HEK293 (cell line): ENCODE results near the gene UBE2E1.

Experiments
- CTCF ChIA-PET: fragments of 350-600 bp; formaldehyde crosslinking; extraction: SDS; loops from one replicate; lab custom pipeline; 2021; ENCODE audit warnings: antibody characterized with exemption; lab: Yijun Ruan, JAX
- POLR2A ChIA-PET: fragments of 300-600 bp; formaldehyde crosslinking; extraction: SDS; loops from one replicate; lab custom pipeline; 2020; ENCODE audit warnings: antibody characterized with exemption, inconsistent platforms; lab: Yijun Ruan, JAX
- H3K27ac ChIP-seq: fragments of 200-500 bp; sonication (Bioruptor generic); 2 replicates; pipeline ENCODE4 v1.5.1; 2014; ENCODE audit warnings: low read depth, low read length, control low read depth, inconsistent platforms; ENCODE audit errors: extremely low read depth
- H3K36me3 ChIP-seq, 2 experiments: fragments of 200-500 bp in 1 of 2; sonication (Bioruptor generic) in 1 of 2; 1 replicate in 1 of 2; 2 replicates in 1 of 2; pipeline ENCODE4 v1.5.1; 2014 to 2017; ENCODE audit warnings: inconsistent platforms in 2 of 2, low read length in 2 of 2; ENCODE audit not compliant: control insufficient read depth in 2 of 2, insufficient read depth in 1 of 2
- H3K4me1 ChIP-seq: fragments of 200-500 bp; sonication (Bioruptor generic); 2 replicates; pipeline ENCODE4 v1.5.1; 2014; ENCODE audit warnings: mild to moderate bottlenecking, low read length, inconsistent platforms; ENCODE audit not compliant: control insufficient read depth, insufficient read depth
- H3K4me3 ChIP-seq: 2 replicates; pipeline ENCODE4 v1.5.1; 2011; ENCODE audit warnings: low read depth, mild to moderate bottlenecking, control low read depth, low read length, moderate library complexity
- H3K9me3 ChIP-seq: fragments of 200-500 bp; sonication (Bioruptor generic); 2 replicates; pipeline ENCODE4 v1.5.1; 2014; ENCODE audit warnings: low read depth, low read length, inconsistent platforms; ENCODE audit not compliant: control insufficient read depth, insufficient read depth
- GFI1B ChIP-seq: fragments of 450-650 bp; formaldehyde crosslinking; IDR thresholded peaks from 2 replicates; pipeline ENCODE4 v1.5.1; 2016; ENCODE audit warnings: missing biosample characterization, missing genetic modification characterization
- KLF10 ChIP-seq: fragments of 450-650 bp; IDR thresholded peaks from 2 replicates; pipeline ENCODE4 v1.5.1; 2018; ENCODE audit warnings: missing biosample characterization, mild to moderate bottlenecking, missing genetic modification characterization
- KLF17 ChIP-seq: fragments of 450-650 bp; formaldehyde crosslinking; IDR thresholded peaks from 2 replicates; pipeline ENCODE4 v1.5.1; 2016; ENCODE audit warnings: missing biosample characterization, missing genetic modification characterization
- OSR2 ChIP-seq: fragments of 450-650 bp; formaldehyde crosslinking; IDR thresholded peaks from 2 replicates; pipeline ENCODE4 v1.5.1; 2016; ENCODE audit warnings: missing biosample characterization, missing genetic modification characterization
- PBX3 ChIP-seq: sonication (generic); formaldehyde crosslinking; IDR thresholded peaks from 2 replicates; pipeline ENCODE4 v1.8.1; 2022; ENCODE audit warnings: mild to moderate bottlenecking, moderate library complexity, missing genetic modification reagents
- SCRT1 ChIP-seq: fragments of 450-650 bp; formaldehyde crosslinking; IDR thresholded peaks from 2 replicates; pipeline ENCODE4 v1.5.1; 2016; ENCODE audit warnings: missing biosample characterization, missing genetic modification characterization, borderline replicate concordance
- SP7 ChIP-seq: fragments of 450-650 bp; formaldehyde crosslinking; IDR thresholded peaks from 2 replicates; pipeline ENCODE4 v1.5.1; 2016; ENCODE audit warnings: missing biosample characterization, missing genetic modification characterization
- ZBTB17 ChIP-seq: fragments of 450-650 bp; formaldehyde crosslinking; IDR thresholded peaks from 2 replicates; pipeline ENCODE4 v1.5.1; 2016; ENCODE audit warnings: missing biosample characterization, missing genetic modification characterization
- ZBTB20 ChIP-seq: fragments of 450-650 bp; formaldehyde crosslinking; IDR thresholded peaks from 2 replicates; pipeline ENCODE4 v1.5.1; 2016; ENCODE audit warnings: missing biosample characterization, missing genetic modification characterization
- ZBTB6 ChIP-seq: fragments of 450-650 bp; formaldehyde crosslinking; IDR thresholded peaks from 2 replicates; pipeline ENCODE4 v1.5.1; 2017; ENCODE audit warnings: missing biosample characterization, missing genetic modification characterization
- ZFP3 ChIP-seq: fragments of 450-650 bp; formaldehyde crosslinking; IDR thresholded peaks from 2 replicates; pipeline ENCODE4 v1.5.1; 2016; ENCODE audit warnings: low read depth, missing biosample characterization, missing genetic modification characterization
- ZNF112 ChIP-seq: fragments of 450-650 bp; formaldehyde crosslinking; IDR thresholded peaks from 2 replicates; pipeline ENCODE4 v1.5.0; 2017; ENCODE audit warnings: missing biosample characterization, missing genetic modification characterization
- ZNF121 ChIP-seq: fragments of 450-650 bp; formaldehyde crosslinking; IDR thresholded peaks from 2 replicates; pipeline ENCODE4 v1.5.1; 2016; ENCODE audit warnings: missing biosample characterization, missing genetic modification characterization
- ZNF146 ChIP-seq: fragments of 450-650 bp; formaldehyde crosslinking; IDR thresholded peaks from 2 replicates; pipeline ENCODE4 v1.5.1; 2016; ENCODE audit warnings: missing biosample characterization, missing genetic modification characterization
- ZNF24 ChIP-seq: fragments of 450-650 bp; formaldehyde crosslinking; IDR thresholded peaks from 2 replicates; pipeline ENCODE4 v1.5.1; 2016; ENCODE audit warnings: missing biosample characterization, missing genetic modification characterization
- ZNF350 ChIP-seq: fragments of 450-650 bp; formaldehyde crosslinking; IDR thresholded peaks from 2 replicates; pipeline ENCODE4 v1.5.0; 2017; ENCODE audit warnings: missing biosample characterization, mild to moderate bottlenecking, missing genetic modification characterization
- ZNF449 ChIP-seq: fragments of 450-650 bp; formaldehyde crosslinking; IDR thresholded peaks from 2 replicates; pipeline ENCODE4 v1.5.1; 2017; ENCODE audit warnings: missing biosample characterization, mild to moderate bottlenecking, missing genetic modification characterization, moderate library complexity
- ZNF792 ChIP-seq: fragments of 450-650 bp; formaldehyde crosslinking; IDR thresholded peaks from 2 replicates; pipeline ENCODE4 v1.5.1; 2016; ENCODE audit warnings: missing biosample characterization, missing genetic modification characterization

Gene UBE2E1

GRCh38 chr3:23831517-23832394, 26.0 kb downstream of the UBE2E1 start:
- Histone ChIP-seq H3K27ac (no peak overlapping the region), H3K4me1 (peaks cover 13% of the 10 kb centered on the region), H3K4me3 (no peak overlapping the region), H3K9me3 (no peaks in the 10 kb centered on the region), H3K36me3 (no peaks in the 10 kb centered on the region)
- no peak for TF ChIP-seq KLF17 (tag by site-specific recombination)
- TF ChIP-seq ZBTB17 (tag by site-specific recombination), result peak; percentile 9; the same call in 1 of the 2 replicates
- TF ChIP-seq ZNF350 (tag by site-specific recombination), result no peak
- peak; percentile 41; the same call in 1 of the 2 replicates for TF ChIP-seq OSR2 (tag by site-specific recombination)
- no peak for TF ChIP-seq PBX3 (CRISPR knock-in tag)
- no peak for TF ChIP-seq ZNF146 (tag by site-specific recombination)
- TF ChIP-seq ZNF449 (tag by site-specific recombination), result no peak
- no peak for TF ChIP-seq SP7
- peak; percentile 70 for TF ChIP-seq ZNF121 (tag by site-specific recombination)
- no peak for TF ChIP-seq KLF10
- TF ChIP-seq ZFP3, result no peak
- 0 out of 2 replicates have a peak, but pooled peaks have one; percentile 24 for TF ChIP-seq ZNF24 (tag by site-specific recombination)
- POLR2A ChIA-PET, result no interaction called here
- CTCF ChIA-PET, result interaction anchor here (0.7 kb wide), 1 partner anchor 27 kb away, joined by 3 read pairs; no protein-coding TSS in a partner anchor

- Histone ChIP-seq H3K27ac (no peak overlapping the region), H3K4me3 (no peak overlapping the region), H3K4me1 (peaks cover 10% of the 10 kb centered on the region; the same call in 1 of the 2 replicates), H3K36me3 (no peaks in the 10 kb centered on the region)
- POLR2A ChIA-PET, result no interaction called here
- no peak for TF ChIP-seq ZBTB6 (tag by site-specific recombination)
- TF ChIP-seq ZBTB20, result peak; percentile 16; the same call in 1 of the 2 replicates
- no peak for TF ChIP-seq ZNF792 (tag by site-specific recombination)
- no peak for TF ChIP-seq SCRT1
- no peak for TF ChIP-seq ZNF112 (tag by site-specific recombination)
- 0 out of 2 replicates have a peak, but pooled peaks have one; percentile 60 for TF ChIP-seq GFI1B (tag by site-specific recombination)
- TF ChIP-seq, all 188 proteins: peak for 2
- CTCF ChIA-PET, result no interaction called here
- no peaks in the 10 kb centered on the region for H3K9me3 ChIP-seq
Observed at GRCh38 chr3:23832523-23832922, 26.8 kb downstream of the UBE2E1 start.
